ENCODE results near the gene PDCL2. TPM values are rescaled to one million over a fixed set of nuclear protein-coding genes. Genes with fewer than 3 reads are reported as not detected.

The PDCL2 gene
- total RNA-seq, 4 donors from 2014 or later, result 1.5 TPM; not detected in 3

GRCh38 chr4:55574252-55574651 is 17.8 kb downstream of the PDCL2 start:
- no peak for DNase-seq
- 67 to 75% methylated on average over 1 of the region's 1 CpG for WGBS, 2 donors
- no peaks in the 10 kb centered on the region for H3K36me3 ChIP-seq
- H3K4me3 ChIP-seq, result no peak overlapping the region
- no peaks in the 10 kb centered on the region for H3K27me3 ChIP-seq
- no peak for TF ChIP-seq CTCF (IDR thresholded peaks at IDR 0.05)
- TF ChIP-seq POLR2A (IDR thresholded peaks at IDR 0.05), result no peak
- H3K4me1 ChIP-seq, result no peaks in the 10 kb centered on the region
- intact Hi-C loops (cut with DNase I), result no loop called here
- H3K27ac ChIP-seq, result no peak overlapping the region
- H3K9me3 ChIP-seq, result peaks cover 4 to 20% (median 19%) of the 10 kb centered on the region in 3 donors

- DNase-seq, result no peak
- Histone ChIP-seq H3K4me3 (no peak overlapping the region), H3K27me3 (no peaks in the 10 kb centered on the region), H3K4me1 (no peaks in the 10 kb centered on the region), H3K9me3 (peaks cover 4 to 19% (median 14%) of the 10 kb centered on the region in 3 donors), H3K36me3 (no peaks in the 10 kb centered on the region), H3K27ac (no peak overlapping the region)
- 80 to 90% methylated on average over 3 of the region's 3 CpGs for WGBS, 2 donors
- no peak for TF ChIP-seq CTCF (IDR thresholded peaks at IDR 0.05)
- no peak for TF ChIP-seq POLR2A (IDR thresholded peaks at IDR 0.05)
- intact Hi-C loops (cut with DNase I), result no loop called here
Measured at GRCh38 chr4:55571806-55572205, 20.2 kb downstream of the PDCL2 start.

GRCh38 chr4:55568905-55569504 is 23.0 kb downstream of the PDCL2 start:
- intact Hi-C loops (cut with DNase I), result no loop called here
- 58 to 61% methylated on average over 1 of the region's 1 CpG for WGBS, 2 donors
- no peaks in the 10 kb centered on the region for H3K36me3 ChIP-seq

GRCh38 chr4:55561889-55562288 is 30.2 kb downstream of the PDCL2 start:
- 87 to 88% methylated on average over 1 of the region's 1 CpG for WGBS, 2 donors
- H3K27me3 ChIP-seq, result no peaks in the 10 kb centered on the region
- DNase-seq, result no peak
- H3K9me3 ChIP-seq, result no peaks in the 10 kb centered on the region
- no peak overlapping the region for H3K4me3 ChIP-seq
- TF ChIP-seq CTCF (IDR thresholded peaks at IDR 0.05) (no peak), POLR2A (IDR thresholded peaks at IDR 0.05) (no peak)
- no peak overlapping the region for H3K27ac ChIP-seq
- H3K4me1 ChIP-seq, result no peaks in the 10 kb centered on the region
- no peaks in the 10 kb centered on the region for H3K36me3 ChIP-seq
- intact Hi-C loops (cut with DNase I), result no loop called here

More at GRCh38 chr4:55568905-55569504, 23.0 kb downstream of the PDCL2 start:
- Histone ChIP-seq H3K27ac (no peak overlapping the region), H3K4me3 (no peak overlapping the region), H3K4me1 (no peaks in the 10 kb centered on the region), H3K9me3 (no peaks in the 10 kb centered on the region), H3K27me3 (no peaks in the 10 kb centered on the region)
- no peak for TF ChIP-seq CTCF (IDR thresholded peaks at IDR 0.05)
- TF ChIP-seq POLR2A (IDR thresholded peaks at IDR 0.05), result no peak
- no peak for DNase-seq

GRCh38 chr4:55560096-55560495 is 31.9 kb downstream of the PDCL2 start:
- no peaks in the 10 kb centered on the region for H3K36me3 ChIP-seq
- no peaks in the 10 kb centered on the region for H3K4me1 ChIP-seq
- WGBS, 2 donors, result 66 to 73% methylated on average over 3 of the region's 3 CpGs
- DNase-seq, result no peak
- TF ChIP-seq CTCF (IDR thresholded peaks at IDR 0.05) (no peak), POLR2A (IDR thresholded peaks at IDR 0.05) (no peak)
- no peak overlapping the region for H3K27ac ChIP-seq
- no peaks in the 10 kb centered on the region for H3K27me3 ChIP-seq
- intact Hi-C loops (cut with DNase I), result no loop called here
- no peaks in the 10 kb centered on the region for H3K9me3 ChIP-seq
- no peak overlapping the region for H3K4me3 ChIP-seq

Data from esophagus squamous epithelium (tissue), 5 donors.